Caco-2 (cell line): ENCODE results near the gene NKAIN2. TPM values are rescaled to one million over a fixed set of nuclear protein-coding genes. Genes with fewer than 3 reads are reported as not detected.

Source experiments
- BruUV-seq: library from RNA; stranded (reverse); fragments of 400-500 nt; replicated peaks from 2 replicates; lab custom pipeline; 2021; lab: Mats Ljungman, UMichigan
- CTCF ChIA-PET: fragments of 300-600 bp; sonication (Branson Sonifier 250); formaldehyde crosslinking; loops from one replicate; lab custom pipeline; 2022; ENCODE audit warnings: antibody characterized with exemption; lab: Charles Lee
- POLR2A ChIA-PET: fragments of 300-600 bp; sonication (Branson Sonifier 250); formaldehyde crosslinking; loops from one replicate; lab custom pipeline; 2022; ENCODE audit warnings: antibody characterized with exemption; lab: Charles Lee
- DNase-seq, 2 experiments: peaks; one replicate each; pipeline versions ENCODE4 v3.0.0 to v3.0.0-alpha.2; 2020 to 2022
- H3K27me3 ChIP-seq: replicated peaks from 2 replicates; pipeline ENCODE4 v1.6.0; 2011; ENCODE audit warnings: low read length; ENCODE audit not compliant: control insufficient read depth, insufficient read depth
- H3K36me3 ChIP-seq: 2 replicates; pipeline ENCODE4 v1.5.1; 2011; ENCODE audit warnings: low read length; ENCODE audit not compliant: control insufficient read depth, insufficient read depth
- H3K4me1 ChIP-seq: fragments of 250-450 bp; sonication (Bioruptor Pico); 2 replicates; pipeline ENCODE4 v1.5.1; 2020; ENCODE audit warnings: mild to moderate bottlenecking
- H3K4me3 ChIP-seq: 2 replicates; pipeline ENCODE4 v1.5.1; 2011; ENCODE audit warnings: low read depth, mild to moderate bottlenecking, control low read depth, low read length
- H3K9me3 ChIP-seq: fragments of 250-450 bp; sonication (Bioruptor Pico); 2 replicates; pipeline ENCODE4 v1.5.1; 2020; ENCODE audit warnings: mild to moderate bottlenecking, moderate library complexity
- H3K27ac Mint-ChIP-seq: one replicate; pipeline ENCODE4 v1.8.0; 2022; ENCODE audit warnings: mixed read lengths; ENCODE audit not compliant: unreplicated experiment
- H3K27me3 Mint-ChIP-seq: one replicate; pipeline ENCODE4 v1.8.0; 2022; ENCODE audit warnings: mixed read lengths; ENCODE audit not compliant: insufficient read depth, unreplicated experiment
- H3K36me3 Mint-ChIP-seq: one replicate; pipeline ENCODE4 v1.8.0; 2022; ENCODE audit warnings: mild to moderate bottlenecking, mixed read lengths; ENCODE audit not compliant: insufficient read depth, unreplicated experiment
- H3K4me1 Mint-ChIP-seq: one replicate; pipeline ENCODE4 v1.8.0; 2022; ENCODE audit warnings: low read depth, mixed read lengths; ENCODE audit not compliant: unreplicated experiment
- H3K4me3 Mint-ChIP-seq: one replicate; pipeline ENCODE4 v1.8.0; 2022; ENCODE audit warnings: mild to moderate bottlenecking, moderate library complexity, mixed read lengths; ENCODE audit not compliant: unreplicated experiment
- H3K9me3 Mint-ChIP-seq: one replicate; pipeline ENCODE4 v1.8.0; 2022; ENCODE audit warnings: mixed read lengths; ENCODE audit not compliant: unreplicated experiment
- CTCF ChIP-seq, 2 experiments: fragments of 200-600 bp in 1 of 2; IDR thresholded peaks; 1 replicate in 1 of 2; 2 replicates in 1 of 2; pipeline versions ENCODE4 v1.5.1 to v1.8.0; 2011 to 2022; ENCODE audit warnings: antibody characterized with exemption in 1 of 2, control low read depth in 1 of 2, inconsistent platforms in 1 of 2, low read depth in 1 of 2, low read length in 1 of 2, mild to moderate bottlenecking in 1 of 2, moderate library complexity in 1 of 2; ENCODE audit not compliant: insufficient read depth in 1 of 2, severe bottlenecking in 1 of 2, unreplicated experiment in 1 of 2
- intact Hi-C: fragments of 100-400 bp; cut with micrococcal nuclease; formaldehyde crosslinking; loops from one replicate; pipeline ENCODE4 v1.10.0; 2022; ENCODE audit not compliant: unreplicated experiment
- total RNA-seq: library from RNA; stranded (reverse); gene quantifications from 2 replicates; pipeline ENCODE4 v1.2.3, GENCODE V29; 2022

NKAIN2 gene
- total RNA-seq, 1 experiment from 2014 or later = not detected

GRCh38 chr6:124660185-124660584 lies 856.5 kb downstream of the NKAIN2 start:
- H3K4me1 Mint-ChIP-seq = no peaks in the 10 kb centered on the region
- Histone ChIP-seq H3K36me3 (no peaks in the 10 kb centered on the region), H3K4me1 (no peaks in the 10 kb centered on the region), H3K4me3 (no peak overlapping the region), H3K27me3 (no peaks in the 10 kb centered on the region), H3K9me3 (no peaks in the 10 kb centered on the region)
- no peak overlapping the region for H3K27ac Mint-ChIP-seq
- BruUV-seq = no TSS peak
- no peak for DNase-seq
- no peak for TF ChIP-seq CTCF (IDR thresholded peaks at IDR 0.05; ENCODE audit: insufficient read depth in 1 of 2, low read depth in 1 of 2, low read length in 1 of 2, severe bottlenecking in 1 of 2, unreplicated experiment in 1 of 2)
- no peaks in the 10 kb centered on the region for H3K36me3 Mint-ChIP-seq
- CTCF ChIA-PET = no interaction called here
- intact Hi-C loops = no loop called here
- no peak overlapping the region for H3K4me3 Mint-ChIP-seq
- POLR2A ChIA-PET = no interaction called here
- no peaks in the 10 kb centered on the region for H3K27me3 Mint-ChIP-seq
- H3K9me3 Mint-ChIP-seq = no peaks in the 10 kb centered on the region

- no peak overlapping the region for H3K4me3 Mint-ChIP-seq
These were observed 857.5 kb downstream of the NKAIN2 start for GRCh38 chr6:124661097-124661661.

GRCh38 chr6:124668028-124668427 lies 864.4 kb downstream of the NKAIN2 start:
- no peak overlapping the region for H3K4me3 Mint-ChIP-seq
- H3K27me3 Mint-ChIP-seq = no peaks in the 10 kb centered on the region
- H3K27me3 ChIP-seq = no peaks in the 10 kb centered on the region
- no peaks in the 10 kb centered on the region for H3K9me3 ChIP-seq
- no peak overlapping the region for H3K4me3 ChIP-seq
- H3K4me1 Mint-ChIP-seq = no peaks in the 10 kb centered on the region
- H3K36me3 Mint-ChIP-seq = no peaks in the 10 kb centered on the region
- H3K9me3 Mint-ChIP-seq = no peaks in the 10 kb centered on the region
- no TSS peak for BruUV-seq
- H3K36me3 ChIP-seq = no peaks in the 10 kb centered on the region
- no peak for DNase-seq
- no peak overlapping the region for H3K27ac Mint-ChIP-seq
- no peaks in the 10 kb centered on the region for H3K4me1 ChIP-seq
- ChIA-PET CTCF (no interaction called here), POLR2A (no interaction called here)
- intact Hi-C loops = no loop called here
- TF ChIP-seq CTCF (IDR thresholded peaks at IDR 0.05; ENCODE audit: insufficient read depth in 1 of 2, low read depth in 1 of 2, low read length in 1 of 2, severe bottlenecking in 1 of 2, unreplicated experiment in 1 of 2) = no peak

More at GRCh38 chr6:124661097-124661661, 857.5 kb downstream of the NKAIN2 start:
- ChIA-PET CTCF (no interaction called here), POLR2A (no interaction called here)
- Mint-ChIP-seq H3K4me1 (no peaks in the 10 kb centered on the region), H3K27ac (no peak overlapping the region), H3K36me3 (no peaks in the 10 kb centered on the region), H3K27me3 (no peaks in the 10 kb centered on the region), H3K9me3 (no peaks in the 10 kb centered on the region)
- Histone ChIP-seq H3K36me3 (no peaks in the 10 kb centered on the region), H3K27me3 (no peaks in the 10 kb centered on the region), H3K4me3 (no peak overlapping the region), H3K9me3 (no peaks in the 10 kb centered on the region), H3K4me1 (no peaks in the 10 kb centered on the region)
- BruUV-seq = no TSS peak
- intact Hi-C loops = no loop called here
- no peak for DNase-seq
- TF ChIP-seq CTCF (IDR thresholded peaks at IDR 0.05; ENCODE audit: insufficient read depth in 1 of 2, low read depth in 1 of 2, low read length in 1 of 2, severe bottlenecking in 1 of 2, unreplicated experiment in 1 of 2) = no peak
